HG03097 (cell line): ENCODE measurements around the gene CKB.
"Not testable (repeated sequence)": the region's sequence is repeated elsewhere in the genome, so short reads cannot be mapped to it uniquely, and the experiment has no call there.

Experiments
- ATAC-seq: cut with Tn5 transposase; IDR thresholded peaks from one replicate; pipeline ENCODE4 v1.9.1; 2021; ENCODE audit not compliant: unreplicated experiment, low FRiP score

CKB gene

DNA sequence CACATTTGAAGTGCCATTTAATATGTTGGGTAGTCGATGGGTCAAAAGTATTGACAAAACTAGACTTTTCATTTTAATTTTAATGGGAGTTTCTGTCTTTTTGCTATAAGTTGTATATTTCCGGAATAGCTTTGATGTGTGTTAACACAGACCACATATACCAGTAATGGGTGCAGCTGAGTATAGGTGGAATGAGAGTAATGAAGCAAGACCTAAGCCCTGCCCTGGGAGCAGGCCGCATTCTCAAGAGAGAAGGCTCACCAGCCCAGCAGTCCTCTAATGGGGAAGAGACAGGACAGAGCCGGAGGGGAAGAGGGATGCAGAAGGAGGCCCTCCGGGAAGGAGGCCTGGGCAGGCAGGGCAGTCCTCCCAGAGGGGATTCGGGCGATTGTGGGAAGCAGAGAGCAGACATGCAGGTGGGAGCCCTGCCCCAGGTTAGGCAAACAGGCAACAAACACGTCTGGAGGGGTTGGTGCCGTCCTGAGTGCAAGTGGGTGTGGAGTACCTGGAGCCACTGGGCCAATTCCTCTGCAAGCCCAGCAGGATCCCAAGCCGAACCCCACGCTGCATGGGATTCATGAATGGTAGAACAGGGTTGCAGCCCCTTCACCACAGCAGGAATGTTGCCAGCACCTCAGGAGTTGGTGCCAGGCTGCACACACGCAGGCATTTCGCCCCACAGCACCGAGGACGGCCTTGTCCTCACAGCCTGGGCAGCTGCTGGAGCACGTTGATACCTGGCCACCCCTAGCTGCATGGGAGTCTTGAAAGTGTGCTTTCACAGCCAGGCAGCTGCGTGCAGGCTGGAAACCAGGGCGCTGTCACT is 7.8 kb downstream of the CKB start:
- ATAC-seq: no peak

DNA sequence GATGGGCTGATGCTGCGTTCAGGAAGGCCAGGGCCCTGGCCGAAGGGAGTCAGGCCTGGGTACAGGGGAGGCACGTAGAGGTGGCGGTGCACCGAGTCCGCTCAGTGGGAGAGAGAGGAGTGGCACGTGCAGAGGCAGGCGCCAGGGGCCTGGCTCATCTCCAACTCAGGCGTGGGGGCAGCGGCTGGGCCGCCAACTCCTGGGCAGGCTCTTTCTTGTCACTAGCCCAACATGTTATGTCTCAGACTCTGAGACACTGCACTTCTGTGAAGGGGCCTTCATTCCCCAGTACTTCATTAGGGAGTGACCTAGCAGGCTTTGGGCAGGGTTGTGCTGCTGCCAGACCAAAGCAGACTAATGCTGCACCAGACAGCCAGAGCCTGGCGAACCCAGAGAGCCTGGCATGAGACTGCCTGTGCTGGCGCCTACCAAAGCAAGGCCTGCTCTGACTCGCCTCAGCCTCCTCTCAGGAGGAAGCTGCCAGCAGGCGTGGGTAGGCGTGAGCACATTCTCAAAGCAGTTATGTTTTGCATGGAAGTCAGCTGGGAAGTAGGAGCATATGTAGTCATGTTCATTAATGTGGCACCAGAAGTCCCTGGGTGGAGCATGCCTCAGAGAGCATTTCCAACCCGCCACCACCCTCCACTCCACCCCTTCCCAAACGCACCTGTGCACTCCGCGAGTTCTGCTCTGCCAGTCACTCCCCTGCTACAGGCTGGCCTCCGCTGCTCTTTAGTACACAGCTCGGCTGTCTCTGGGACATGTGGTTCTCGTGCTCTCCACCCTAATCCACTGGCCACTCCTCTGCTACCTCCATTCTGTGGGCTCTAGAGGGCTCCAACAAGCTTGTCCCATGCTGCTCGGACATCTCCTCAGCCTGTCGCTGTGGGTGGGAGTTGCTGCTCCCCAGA is 9.7 kb downstream of the CKB start:
- no peak for ATAC-seq

DNA sequence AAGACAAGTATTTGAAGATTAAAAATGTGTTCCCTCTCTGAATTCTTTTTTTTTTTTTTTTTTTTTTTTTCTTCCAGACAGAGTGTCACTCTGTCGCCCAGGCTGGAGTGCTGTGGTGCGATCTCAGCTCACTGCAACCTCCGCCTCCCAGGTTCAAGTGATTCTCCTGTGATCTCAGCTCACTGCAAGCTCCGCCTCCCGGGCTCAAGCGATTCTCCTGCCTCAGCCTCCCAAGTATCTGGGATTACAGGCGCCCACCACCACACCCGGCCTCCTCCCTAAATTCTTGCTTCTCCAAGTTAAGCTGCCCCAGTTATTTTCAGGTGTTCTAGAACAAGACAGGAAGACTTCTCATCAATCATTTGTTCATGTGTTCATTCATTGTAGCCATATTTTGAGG is 10.4 kb downstream of the CKB start:
- ATAC-seq: not testable (repeated sequence)

DNA sequence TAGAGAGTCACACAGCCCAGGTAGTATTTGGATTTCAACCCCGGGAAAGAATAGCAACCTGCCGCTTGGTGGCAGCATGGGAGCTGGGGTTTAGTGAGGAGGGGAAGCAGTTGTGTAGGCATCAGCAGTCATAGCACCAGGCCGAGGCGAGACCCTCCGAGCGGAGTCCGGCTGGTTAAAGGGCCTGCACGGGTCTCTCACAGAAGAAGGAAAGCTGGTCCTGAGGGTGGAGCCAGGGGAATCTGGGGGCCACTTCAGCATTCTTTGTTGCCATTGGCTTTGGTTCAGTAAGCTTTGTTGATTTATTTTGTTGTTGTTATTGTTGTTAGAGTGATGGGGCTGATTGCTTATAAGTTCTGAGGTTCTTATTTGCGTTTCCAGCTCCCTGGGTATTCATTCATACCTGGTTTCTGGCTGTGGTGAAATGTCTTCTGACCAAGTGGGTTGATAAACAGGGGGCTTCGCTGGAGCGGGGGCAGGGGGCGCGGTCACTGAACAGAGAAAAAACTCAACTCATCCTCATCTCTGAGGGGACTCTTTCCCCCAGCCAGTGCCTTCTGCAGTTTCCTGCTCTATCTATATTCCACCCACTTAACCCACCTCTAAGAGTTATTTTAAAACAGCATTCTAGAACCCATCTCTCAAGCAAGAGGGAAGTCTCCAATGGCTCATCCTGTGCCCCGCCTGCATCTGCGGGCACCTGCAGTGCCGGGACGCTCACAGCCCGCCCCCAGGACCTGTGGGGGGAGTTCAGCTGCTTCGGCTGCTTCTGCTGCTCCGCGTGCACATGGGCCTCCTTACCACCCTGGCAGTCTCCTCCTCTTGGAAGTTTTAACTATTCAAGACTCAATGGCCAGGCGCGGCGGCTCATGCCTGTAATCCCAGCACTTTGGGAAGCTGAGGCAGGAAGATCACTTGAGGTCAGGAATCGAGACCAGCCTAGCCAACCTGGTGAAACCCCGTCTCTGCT is 11.6 kb downstream of the CKB start:
- no peak for ATAC-seq

DNA sequence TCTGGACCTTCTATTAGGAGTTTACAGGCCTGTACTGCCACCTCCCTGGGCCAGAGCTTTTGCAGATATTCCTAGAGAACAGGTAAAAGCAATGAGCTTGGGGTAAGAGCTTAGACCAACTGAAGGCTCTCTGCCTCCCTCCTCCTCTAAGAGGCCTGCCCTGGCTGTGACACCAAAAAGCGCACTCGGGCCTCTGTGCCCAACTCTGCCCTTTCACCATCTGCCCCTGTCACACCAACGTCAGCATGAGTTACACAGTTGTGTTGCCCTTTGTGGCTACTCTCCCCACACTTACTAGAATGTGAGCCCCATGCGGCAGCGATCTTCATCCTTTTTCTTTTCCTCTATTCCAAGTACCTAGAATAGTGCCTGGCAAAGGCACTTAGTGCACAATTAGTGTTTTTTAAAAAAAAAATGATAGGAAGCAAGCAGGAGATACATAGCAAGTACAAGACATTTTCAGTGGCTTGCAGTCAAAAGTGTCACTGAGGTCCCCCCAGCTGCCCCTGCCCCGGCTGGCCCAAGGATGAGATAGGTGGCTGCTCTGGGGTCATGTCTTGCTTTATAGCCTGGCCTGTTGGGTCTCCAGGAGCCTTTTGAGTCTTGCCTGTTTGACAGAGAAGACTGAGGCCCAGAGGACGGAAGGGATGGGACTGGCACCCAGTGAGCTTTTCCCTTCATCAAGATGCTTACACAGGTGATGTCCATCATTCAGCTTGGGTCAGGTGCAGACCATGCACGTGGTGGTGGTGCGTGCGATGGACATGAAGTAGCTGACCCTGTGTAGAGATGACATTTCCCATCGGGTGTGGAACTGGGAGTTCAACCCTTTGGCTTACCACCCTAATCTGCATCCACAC is 12.5 kb downstream of the CKB start:
- no peak for ATAC-seq

DNA sequence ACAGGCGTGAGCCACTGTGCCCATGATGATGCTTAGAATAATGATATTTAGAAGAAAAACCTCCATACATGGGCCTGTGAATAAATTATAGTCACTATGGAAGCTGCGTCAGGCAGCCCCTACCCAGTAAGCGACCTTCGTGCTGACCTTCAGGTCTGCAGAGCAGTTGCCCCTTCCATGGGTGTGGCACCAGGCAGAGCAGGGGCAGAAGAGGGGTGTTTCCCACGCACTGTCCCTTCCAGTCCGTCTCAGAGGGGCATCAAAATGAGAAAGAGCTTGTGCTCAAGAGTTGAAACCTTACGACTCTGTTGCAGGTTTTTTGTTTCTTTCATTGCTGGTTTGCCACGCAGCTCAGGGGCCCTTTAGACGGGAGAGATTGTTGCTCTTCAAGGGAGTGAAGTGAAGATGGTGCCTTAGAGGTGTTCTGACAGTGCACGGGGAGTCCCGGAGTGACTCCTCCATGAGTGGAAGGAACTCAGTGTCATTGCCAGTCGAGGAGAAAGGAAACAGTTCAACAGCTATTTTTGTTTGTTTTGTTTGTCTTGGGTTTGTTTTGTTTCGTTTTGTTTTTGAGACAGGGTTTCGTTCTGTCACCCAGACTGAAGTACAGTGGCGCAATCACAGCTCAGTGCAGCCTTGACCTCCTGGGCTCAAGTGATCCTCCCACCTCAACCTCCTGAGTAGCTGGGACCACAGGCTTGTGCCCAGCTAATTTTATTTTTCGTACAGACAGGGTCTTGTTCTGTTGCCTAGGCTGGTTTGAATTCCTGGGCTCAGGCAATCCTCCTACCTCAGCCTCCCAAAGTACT is 13.9 kb downstream of the CKB start:
- no peak for ATAC-seq

DNA sequence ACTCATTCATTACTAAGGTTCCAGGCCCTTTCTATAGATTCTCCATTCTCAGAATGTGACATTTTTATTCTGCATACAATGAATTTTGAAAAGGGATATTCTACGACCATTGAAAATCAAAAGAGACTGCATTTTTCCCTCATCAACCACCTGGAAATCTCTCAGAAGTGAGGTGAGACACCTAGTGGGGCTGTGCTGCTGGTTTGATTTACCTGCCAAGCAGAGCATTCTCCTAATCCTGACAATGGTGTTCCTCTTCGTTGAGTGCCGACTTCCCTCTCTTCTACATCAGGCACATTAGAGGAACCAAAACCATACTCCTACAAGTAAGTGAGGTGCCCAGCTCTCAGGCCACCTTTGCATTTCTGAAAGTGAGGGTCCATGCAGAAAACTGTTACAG is 14.9 kb downstream of the CKB start:
- ATAC-seq: no peak

DNA sequence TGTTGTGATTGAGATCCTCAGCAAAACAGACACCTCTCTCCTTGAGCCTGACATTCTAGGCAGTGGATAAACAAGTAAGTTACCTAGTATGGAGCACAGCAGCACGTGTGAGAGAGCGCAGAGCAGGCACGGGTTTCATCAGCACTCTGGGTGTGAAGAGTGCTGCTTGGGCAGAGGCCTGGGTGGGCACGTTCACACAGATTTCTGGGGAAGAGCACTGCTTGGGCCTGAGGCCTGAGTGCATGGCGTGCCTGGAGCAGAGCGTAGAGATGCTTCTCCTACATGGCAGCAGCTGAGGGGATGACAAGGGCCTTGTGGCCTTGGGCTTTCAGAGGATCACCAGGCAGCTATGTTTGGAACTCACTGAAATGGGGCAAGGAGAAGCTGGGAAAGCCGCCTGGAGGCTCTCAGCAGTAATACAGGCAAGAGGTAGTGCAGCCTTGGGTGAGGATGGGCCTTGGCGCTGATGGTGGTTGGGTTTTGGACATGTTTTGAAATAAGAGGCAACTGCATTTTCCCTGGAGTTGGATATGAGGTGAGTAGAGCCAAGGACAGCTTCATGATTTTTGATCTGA is 17.6 kb downstream of the CKB start:
- no peak for ATAC-seq

DNA sequence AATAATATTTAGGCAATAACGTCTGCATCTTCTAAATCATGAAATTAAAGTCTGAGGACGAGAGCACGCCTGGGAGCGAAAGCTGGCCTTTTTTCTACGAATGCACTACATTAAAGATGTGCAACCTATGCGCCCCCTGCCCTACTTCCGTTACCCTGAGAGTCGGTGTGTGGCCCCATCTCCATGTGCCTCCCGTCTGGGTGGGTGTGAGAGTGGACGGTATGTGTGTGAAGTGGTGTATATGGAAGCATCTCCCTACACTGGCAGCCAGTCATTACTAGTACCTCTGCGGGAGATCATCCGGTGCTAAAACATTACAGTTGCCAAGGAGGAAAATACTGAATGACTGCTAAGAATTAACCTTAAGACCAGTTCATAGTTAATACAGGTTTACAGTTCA is 19.3 kb downstream of the CKB start:
- ATAC-seq: no peak

DNA sequence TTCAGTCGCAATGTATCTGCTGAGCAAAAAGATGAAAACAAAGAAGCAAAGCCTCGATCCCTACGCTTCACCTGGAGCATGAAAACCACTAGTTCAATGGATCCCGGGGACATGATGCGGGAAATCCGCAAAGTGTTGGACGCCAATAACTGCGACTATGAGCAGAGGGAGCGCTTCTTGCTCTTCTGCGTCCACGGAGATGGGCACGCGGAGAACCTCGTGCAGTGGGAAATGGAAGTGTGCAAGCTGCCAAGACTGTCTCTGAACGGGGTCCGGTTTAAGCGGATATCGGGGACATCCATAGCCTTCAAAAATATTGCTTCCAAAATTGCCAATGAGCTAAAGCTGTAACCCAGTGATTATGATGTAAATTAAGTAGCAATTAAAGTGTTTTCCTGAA is 19.8 kb downstream of the CKB start:
- ATAC-seq: no peak

DNA sequence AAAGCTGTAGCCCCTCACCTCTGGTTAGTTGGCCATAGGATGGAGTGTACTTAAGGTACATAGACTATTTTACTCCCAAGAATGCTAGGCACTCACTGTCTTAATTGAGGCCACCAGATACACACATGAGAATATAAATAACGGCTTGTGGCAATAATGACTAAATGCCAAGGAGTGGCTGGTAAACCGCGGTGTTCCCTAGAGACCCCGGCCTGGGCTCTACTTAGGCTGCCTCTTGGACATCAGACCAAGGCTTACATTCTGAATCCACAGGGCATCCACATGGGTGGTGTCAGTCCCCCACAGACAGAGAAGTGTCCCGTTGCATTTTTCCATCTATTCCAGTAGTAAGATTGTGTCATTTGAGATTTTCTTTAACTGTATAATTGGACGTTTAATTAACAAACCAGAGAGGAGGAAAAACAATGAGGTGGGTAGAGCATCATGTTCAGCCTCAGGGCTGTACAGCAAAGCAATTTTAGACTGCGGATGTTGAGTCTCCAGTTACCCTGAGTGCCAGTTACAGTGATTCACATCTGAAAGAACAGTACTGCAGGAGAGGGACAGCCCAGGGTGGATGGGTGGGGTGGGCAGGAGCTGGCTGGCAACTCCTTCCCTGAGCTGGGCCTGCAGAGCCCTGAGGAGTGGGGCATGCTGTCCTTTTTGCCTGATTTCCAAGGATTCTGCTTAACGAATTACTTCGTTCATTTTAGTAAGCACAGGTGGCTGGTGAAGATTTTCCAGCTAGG is 20.5 kb downstream of the CKB start:
- ATAC-seq: no peak

DNA sequence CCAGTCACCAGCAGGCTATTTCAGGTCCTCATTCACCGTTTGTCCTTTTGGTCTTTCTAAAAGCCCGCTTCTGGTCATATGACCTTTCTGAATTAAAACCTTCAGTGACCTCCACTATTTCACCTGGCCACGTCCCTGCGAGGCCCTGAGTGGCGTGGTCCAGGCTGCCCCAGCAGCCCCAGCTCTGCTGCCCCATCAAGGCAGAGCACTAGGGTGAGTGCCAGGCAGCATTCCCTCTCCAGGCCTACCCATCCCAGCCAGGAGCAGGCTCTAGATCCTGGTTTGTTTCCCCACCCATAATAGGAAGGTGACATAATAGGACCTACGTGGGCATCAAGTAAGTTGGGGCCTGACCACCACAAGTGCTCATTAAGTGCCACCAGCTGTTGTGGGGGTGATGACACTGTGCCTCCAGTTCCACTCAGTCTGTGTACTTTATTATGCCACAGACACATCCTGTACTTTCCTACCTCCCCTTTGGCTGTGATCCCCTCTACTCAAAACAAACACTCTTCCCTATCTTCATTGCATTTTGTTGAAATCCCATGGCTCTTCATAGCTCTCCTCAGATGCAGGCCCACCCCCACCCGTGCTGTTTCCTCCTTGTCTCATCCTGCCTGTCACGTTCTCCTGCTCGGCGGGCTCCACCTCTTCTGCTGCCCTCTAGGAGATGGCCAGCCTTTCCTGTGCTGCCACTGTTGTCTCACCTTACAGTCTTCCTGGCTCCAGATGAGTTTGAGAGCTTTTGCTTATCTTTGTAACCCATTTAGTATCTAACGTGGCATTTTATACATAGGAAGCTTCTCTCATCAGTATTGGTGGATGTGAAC is 21.4 kb downstream of the CKB start:
- no peak for ATAC-seq

DNA sequence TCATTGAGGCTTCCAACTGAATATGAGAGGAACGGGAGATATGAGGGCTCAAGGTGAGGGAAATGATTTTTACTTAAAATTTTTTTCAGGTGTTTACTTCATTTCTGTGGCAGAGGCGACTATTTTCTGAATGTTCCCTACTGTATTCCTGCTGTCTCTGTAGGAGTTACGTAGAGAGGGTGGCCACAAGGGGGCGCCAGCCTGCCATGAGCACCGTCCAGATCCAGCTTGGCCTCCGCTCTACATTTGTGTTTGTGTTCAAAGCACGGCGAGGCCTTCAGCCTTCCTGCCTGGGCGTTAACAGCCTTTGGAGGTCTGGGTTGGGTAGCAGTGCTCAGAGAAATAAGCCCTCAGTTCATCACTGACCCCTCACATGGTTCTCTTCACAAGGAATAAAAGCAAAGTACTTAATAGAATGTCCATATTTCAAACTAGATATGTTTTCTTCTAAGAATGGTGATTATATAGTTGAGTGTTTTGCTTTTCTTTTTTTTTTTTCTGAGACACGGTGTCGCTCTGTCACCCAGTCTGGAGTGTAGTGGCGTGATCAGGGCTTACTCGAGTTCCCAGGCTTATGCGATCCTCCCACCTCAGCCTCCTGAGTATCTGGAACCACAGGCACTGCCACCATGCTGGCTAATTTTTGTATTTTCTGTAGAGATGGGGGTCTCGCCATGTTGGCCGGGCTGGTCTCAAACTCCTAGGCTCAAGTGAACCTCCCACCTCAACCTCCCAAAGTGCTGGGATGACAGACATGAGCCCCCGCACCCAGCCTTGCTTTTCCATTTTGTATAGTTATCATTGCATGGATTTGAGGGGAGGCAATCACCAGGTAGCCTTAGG is 22.3 kb downstream of the CKB start:
- no peak for ATAC-seq

DNA sequence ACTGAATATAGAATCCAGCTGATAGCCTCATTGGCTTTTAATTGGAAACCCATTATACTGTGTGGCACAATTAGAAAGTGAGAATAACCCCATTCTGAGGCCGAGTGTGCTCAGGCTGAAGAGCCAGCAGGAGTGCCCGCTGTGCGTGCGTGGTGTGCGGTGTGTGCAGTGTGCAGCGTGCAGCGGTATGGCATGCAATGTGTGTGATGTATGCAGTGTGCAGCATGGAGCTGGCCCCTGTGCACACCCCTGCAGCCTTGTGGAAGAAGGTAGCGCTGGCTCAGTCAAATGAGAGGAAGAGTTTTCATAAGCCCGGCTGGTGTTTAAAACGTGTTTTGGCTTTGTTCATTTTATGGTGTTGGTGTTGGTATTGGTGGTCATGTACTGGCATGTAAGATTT is 22.9 kb downstream of the CKB start:
- ATAC-seq: no peak

DNA sequence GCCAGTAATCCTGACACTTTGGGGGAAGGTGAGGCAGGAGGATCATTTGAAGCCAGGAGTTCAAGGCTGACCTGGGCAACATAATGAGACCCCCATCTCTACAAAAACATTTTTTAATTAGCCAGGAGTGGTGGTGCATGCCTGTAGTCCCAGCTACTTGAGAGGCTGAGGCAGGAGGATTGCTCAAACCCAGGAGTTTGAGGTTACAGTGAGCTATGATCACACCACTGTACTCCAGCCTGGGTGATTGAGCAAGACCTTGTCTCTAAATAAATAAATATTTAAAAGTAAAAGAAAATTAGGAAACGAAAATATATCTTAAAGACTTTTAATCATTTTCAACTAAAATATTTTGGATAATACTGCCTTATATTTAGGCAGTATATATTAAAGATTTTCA is 25.9 kb downstream of the CKB start:
- ATAC-seq: no peak

DNA sequence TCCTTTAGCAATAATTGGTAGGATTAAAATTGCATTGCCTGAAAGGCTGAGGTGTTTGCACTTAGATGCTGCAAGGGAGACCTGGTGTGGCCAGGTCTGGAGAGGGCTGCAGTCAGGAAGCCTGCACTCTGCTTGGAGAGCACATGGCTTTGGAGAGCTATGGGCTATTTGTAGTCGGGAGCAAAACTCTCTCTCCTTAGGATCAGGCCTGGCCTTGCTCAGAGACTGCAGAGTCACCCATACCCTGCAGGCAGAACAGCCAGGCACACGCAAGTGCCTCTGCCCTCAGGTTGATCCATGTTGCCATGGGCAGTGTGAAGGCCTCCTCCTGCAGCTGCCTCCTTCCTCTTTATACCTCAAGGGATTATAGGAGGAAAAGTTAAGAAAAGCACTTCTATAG is 26.8 kb downstream of the CKB start:
- no peak for ATAC-seq
